Measurements from ENCODE around the gene CDAN1.

- TF ChIP-seq, protein P1, sequence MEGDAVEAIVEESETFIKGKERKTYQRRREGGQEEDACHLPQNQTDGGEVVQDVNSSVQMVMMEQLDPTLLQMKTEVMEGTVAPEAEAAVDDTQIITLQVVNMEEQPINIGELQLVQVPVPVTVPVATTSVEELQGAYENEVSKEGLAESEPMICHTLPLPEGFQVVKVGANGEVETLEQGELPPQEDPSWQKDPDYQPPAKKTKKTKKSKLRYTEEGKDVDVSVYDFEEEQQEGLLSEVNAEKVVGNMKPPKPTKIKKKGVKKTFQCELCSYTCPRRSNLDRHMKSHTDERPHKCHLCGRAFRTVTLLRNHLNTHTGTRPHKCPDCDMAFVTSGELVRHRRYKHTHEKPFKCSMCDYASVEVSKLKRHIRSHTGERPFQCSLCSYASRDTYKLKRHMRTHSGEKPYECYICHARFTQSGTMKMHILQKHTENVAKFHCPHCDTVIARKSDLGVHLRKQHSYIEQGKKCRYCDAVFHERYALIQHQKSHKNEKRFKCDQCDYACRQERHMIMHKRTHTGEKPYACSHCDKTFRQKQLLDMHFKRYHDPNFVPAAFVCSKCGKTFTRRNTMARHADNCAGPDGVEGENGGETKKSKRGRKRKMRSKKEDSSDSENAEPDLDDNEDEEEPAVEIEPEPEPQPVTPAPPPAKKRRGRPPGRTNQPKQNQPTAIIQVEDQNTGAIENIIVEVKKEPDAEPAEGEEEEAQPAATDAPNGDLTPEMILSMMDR (IDR thresholded peaks at IDR 0.05; ENCODE audit: insufficient read depth, low read length), result no peak
- TF ChIP-seq POLR2AphosphoS5 (IDR thresholded peaks at IDR 0.05; ENCODE audit: low read depth) (no peak), GABPA (IDR thresholded peaks at IDR 0.05; ENCODE audit: low read depth) (no peak), REST (IDR thresholded peaks at IDR 0.05; ENCODE audit: insufficient replicate concordance, low read depth) (no peak), SPI1 (IDR thresholded peaks at IDR 0.05; ENCODE audit: borderline replicate concordance, low read depth) (no peak)
Observed at GRCh38 chr15:42692997-42693396, 43.9 kb downstream of the CDAN1 start.
